HG03159 (cell line): ENCODE measurements around the gene ZBTB20.

ENCODE experiments used
- ATAC-seq: cut with Tn5 transposase; IDR thresholded peaks from one replicate; pipeline ENCODE4 v1.9.1; 2021; ENCODE audit warnings: mild to moderate bottlenecking, moderate library complexity; ENCODE audit not compliant: unreplicated experiment

The ZBTB20 gene

DNA sequence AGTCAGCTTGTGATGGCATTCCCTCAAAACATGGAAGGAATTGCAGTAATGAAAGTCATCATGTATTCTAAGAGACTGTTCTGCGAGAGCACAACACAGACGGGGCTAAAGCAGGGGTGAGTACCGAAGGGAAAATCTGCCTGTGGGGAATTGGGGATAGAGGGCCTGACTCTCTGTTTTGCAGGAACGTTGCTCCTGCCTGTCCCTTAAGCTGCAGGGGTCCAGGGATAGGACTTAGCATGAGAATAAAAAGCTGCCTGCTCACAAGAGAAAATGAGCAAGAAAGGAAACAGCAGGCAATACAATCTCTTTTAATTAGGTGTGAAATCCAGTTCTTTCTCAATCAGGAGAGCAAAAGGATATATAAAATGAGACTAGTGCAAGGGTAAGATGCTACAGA lies 791.0 kb downstream of the ZBTB20 start:
- no peak for ATAC-seq

DNA sequence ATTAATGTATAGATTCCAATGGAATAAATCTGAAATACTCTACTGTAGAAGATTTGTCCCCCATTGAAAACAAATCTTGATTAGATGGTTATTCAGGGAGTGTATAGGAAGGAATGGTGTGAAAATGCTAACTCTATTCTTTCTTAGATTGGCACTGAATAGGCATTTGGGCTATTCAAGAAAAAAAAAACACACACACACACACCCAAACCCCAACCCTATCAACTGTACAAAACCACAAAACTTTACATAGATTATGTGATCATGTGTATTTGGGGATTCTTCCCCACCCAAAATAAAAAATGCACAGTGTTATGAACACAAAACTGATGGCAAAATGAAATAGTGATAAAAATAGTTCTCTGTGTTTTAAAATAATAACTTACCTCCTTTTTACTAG lies 791.4 kb downstream of the ZBTB20 start:
- ATAC-seq: no peak

DNA sequence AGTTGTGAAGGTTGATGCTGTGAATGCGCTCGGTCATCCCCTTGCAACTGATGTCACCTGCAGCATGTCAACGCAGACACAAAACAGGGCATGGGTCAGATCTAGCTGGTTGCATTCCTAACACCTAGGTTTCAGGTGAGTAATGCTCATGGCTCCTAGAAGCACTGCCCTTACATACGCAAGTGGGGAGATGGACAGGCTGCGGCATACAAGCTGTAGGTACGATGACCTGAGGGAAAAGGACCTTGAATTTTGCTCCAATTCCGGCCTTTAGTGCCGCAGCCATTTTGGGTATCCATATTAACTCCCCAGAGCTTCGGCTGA lies 795.3 kb downstream of the ZBTB20 start:
- no peak for ATAC-seq

DNA sequence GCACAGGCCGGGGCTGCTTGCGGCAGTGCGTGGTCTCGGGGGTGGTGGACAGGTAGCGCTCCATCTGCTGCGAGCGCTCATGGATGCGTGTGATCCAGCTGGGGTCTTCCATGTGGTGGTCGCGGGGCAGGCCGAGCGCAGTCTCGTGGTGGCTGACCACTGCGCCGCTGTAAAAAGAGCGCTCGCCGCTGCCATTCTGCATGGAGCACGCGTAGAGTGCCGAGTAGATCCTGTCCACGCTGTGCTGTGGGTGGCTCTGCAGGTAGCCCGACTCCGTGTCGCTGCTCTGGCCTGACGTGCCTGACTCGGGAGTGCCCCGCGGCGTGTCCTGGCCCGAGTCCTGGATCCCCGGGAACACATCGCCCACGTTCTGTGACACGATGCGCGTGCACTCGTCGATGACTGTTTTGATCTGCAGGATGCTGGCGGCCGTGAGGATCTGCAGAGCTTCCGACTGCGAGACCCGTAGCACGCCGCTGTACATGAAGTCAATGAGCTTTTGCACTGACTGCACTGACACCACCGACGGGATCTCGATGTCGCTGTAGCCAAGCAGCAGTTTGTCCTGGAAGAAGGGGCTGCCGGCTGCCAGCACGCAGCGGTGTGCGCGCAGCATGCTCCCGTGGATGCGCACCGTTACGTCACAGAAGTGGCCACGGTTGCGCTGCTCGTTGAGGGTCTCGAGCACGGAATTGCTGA lies 795.8 kb downstream of the ZBTB20 start:
- ATAC-seq: no peak

DNA sequence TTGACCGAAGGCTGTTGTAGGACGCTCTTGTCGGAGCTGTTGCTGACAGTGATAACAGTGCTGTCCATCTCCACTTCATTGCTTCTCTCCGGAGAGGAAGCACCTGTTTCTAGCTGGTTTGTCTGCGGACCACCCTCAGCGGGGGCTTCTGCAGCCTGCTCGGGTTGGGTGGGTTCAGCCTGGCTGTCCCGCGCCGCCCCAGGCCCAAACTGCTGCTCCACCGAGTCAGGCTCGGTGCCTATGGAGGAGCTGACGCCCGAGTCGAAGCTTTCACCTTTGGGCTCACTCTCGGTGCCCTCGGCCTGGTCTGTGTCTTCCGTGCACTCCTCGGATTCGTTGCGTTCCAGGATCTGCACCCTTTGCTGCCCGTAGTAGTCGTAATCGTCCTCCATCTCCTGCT lies 796.4 kb downstream of the ZBTB20 start:
- no peak for ATAC-seq

DNA sequence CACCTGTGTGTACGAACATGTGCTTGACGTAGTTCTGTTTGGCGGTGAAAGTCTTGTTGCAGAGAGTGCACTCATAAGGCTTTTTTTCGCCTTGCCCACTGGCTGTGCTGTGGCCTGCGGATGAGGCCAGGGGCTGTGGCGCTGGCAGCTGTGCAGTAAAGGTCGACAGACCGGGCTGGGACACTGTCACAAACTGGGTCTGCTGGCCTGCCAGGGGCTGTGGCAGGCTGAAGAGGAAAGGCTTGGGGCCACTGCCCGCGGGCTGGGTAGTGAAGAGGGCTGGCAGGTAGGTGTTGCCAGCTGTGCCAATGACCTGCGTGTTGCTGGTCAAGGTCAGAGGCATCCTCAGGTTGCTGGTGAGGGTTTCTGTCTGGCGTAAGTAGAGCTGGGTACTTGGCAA lies 796.8 kb downstream of the ZBTB20 start:
- no peak for ATAC-seq

GRCh38 chr3:114344492-114344891 lies 802.6 kb downstream of the ZBTB20 start:
- no peak for ATAC-seq

DNA sequence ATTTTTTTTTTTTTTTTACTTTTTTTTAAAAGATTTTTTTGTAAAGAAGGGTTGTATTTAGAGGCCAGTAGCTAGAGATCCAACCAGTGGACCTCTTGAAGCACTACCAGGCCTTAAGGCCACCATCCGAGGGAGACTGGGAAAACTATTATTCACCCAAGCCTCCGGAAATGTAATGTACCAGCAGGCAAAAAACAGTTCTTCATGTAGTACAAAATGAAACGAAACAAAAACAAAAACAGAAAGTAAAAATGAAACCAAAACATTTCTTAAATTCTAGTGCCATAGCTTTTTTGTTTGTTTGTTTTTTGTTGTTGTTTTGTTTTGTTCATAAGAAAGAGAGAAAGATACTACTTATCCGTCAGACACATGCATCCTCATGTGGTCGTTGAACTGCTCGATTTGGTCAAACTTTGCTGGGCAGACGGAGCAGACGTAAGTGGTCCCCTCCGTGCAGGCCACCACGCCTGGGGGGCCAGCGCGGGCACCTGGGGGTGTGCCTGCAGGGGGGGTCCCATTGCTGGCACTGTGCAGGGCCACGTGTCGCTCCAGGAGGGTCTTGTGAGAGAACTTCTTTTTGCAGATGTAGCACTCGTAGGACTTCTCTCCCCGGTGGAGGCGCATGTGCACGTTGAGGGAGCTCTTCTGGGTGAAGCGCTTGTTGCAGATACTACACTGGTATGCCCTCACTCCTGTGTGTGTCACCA lies 808.3 kb downstream of the ZBTB20 start:
- no peak for ATAC-seq

DNA sequence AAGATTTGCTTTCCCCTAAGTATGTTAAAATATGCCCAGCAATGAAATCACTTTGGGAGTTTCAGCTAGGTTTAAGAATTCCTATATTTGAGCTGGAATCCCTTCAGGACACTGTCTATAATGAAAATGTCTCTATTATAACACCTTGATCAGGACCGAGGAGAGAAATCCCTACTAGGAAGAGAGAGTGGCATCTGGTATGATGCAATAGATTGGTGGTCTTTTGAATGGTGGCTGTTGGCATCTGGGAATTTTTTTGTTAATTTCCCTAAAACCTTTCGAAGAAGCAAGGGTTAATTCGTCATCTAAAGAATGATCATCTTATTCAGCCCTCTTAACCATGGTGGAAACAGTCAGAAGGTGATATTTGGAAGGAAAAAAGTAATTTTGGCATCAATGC lies 810.2 kb downstream of the ZBTB20 start:
- ATAC-seq: no peak

DNA sequence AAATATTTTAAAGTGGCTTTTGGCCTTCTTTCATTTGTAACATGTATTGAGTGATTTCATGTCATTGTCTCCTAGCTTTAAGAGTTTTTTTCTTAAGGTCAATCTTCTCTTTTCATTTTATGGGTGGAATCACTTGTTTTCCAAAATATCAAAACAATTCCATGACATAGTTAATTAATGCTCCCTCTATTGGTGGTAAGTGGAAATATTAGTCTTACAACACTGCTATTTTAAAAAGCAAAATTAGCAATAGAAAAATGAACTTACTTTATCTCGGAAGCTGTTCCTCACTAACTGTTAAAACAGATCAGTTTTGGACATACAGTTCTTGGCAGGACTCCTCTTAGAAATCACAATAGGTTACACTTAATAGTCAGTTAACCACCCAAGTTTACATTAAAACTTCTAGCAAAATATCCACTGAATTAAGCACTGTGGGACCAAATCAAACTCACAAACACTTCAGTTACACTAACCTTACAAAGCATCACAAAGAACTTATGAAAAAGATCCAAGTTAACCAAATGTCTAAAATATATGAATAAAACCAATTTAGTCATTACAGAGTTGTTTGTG lies 810.9 kb downstream of the ZBTB20 start:
- no peak for ATAC-seq

GRCh38 chr3:114333923-114334240 lies 813.2 kb downstream of the ZBTB20 start:
- ATAC-seq: no peak

DNA sequence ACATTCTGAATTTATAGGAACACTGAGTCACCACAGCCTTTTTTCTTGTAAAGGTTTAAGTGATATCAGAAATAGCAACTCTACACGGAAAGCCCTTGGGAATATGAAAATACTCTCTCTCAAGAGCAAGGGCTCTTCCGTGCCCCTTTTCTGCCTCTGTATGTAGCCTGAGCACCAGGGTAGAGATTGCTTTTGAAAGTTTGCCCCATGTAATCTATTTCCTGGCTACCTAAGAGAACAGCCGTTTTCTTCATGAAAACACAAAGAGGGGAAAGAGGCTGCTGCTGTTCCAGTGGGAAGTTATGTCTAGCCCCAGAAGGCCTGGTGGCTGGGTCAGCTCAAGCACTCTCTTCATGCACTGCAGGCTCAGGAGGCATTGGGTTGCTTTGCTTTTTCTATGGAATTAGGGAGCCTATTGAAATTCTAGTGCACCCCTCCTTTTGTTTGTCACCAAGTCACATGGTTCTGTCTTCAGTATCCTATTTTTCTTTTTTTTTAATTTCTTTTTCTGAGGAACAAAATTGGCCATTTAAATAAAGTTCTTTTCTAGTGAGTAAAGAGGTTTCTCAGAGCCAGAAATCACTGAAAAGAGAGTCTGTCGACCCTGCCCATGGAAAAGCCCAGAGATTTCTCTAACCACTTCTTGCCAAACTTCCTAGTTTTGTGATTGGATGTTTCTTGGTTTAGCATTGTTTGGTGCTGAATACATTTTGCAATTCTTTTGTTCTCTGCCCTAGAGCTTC lies 813.7 kb downstream of the ZBTB20 start:
- no peak for ATAC-seq

- ATAC-seq: peak; percentile 61
Measured at GRCh38 chr3:114332342-114333179, 814.5 kb downstream of the ZBTB20 start.

DNA sequence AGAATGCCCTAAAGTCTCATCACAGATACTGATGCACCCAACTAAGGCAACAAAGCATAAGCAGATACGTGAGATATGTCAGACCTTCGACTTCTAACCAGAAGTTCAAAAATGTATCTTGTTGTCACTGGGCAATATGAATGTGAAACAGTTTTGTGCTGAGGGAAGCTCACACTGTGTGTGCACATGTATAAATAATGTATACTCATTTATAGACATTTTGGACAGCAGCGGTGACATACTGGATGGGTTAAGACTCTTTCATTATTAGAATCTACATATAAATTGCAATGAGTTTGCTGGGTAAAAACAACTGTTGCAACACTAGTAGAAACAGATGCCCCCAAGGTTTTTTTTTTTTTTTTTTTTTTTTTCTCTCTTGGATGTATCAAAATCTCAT lies 815.4 kb downstream of the ZBTB20 start:
- ATAC-seq: no peak

GRCh38 chr3:114331007-114331406 lies 816.1 kb downstream of the ZBTB20 start:
- ATAC-seq: no peak

DNA sequence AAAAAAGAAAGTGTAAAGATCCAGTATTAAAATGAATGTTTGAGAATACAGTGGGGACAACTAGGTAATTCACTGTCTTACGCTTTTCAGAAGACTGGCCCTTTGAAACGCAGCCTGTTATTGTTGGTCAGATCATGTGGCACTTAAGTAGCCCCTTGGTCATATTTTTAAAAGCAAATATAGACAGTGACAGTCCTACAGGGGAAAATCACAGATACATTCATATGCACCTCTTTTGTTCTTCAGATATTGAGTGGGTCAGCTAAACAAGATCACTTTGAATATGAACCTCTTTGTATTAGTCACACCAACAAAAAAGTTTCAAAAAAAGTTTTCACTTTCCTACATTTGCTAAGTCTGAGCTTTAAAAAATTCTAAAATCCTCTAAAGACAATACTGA lies 817.3 kb downstream of the ZBTB20 start:
- ATAC-seq: no peak

GRCh38 chr3:114328345-114328744 lies 818.7 kb downstream of the ZBTB20 start:
- no peak for ATAC-seq

DNA sequence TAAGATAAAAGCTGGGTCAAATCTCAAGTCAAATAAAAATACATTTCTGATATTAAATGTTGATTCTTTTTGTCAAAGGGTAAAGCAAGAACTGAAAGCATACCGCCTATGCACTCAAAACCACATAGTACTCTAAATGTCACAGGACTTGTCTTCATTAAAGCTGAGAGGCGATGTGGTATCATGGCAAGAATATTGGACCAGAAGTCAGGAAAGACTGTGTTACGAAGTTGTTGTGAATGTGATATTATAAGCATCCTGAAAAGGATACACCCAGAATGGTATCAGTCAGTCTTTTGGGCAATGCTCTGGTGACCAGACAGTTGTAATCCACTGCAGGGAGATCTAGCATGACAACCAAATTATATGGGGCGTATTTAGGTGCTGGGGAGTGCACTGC lies 819.4 kb downstream of the ZBTB20 start:
- ATAC-seq: no peak

GRCh38 chr3:114323546-114324254 lies 823.4 kb downstream of the ZBTB20 start:
- ATAC-seq: no peak

DNA sequence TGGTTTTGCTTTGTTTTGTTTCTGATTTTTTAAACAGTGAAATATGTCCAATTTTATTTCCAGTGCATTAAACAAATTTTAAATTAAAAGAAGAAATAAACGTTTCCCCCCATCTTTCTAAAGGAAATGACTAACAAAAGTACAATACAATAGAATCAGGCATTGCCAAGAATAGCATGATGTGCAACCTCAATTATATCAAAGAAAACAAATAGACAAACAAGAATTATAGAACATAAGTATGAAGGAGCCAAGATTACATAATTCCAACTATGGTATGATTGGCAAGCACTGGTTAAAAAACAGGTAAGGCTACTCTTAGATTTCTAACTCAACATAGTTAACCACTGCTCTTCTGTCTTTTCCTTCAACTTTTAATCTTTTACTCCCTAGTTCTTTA lies 826.8 kb downstream of the ZBTB20 start:
- ATAC-seq: no peak
